Measurements from ENCODE around the gene CHST11.

DNA sequence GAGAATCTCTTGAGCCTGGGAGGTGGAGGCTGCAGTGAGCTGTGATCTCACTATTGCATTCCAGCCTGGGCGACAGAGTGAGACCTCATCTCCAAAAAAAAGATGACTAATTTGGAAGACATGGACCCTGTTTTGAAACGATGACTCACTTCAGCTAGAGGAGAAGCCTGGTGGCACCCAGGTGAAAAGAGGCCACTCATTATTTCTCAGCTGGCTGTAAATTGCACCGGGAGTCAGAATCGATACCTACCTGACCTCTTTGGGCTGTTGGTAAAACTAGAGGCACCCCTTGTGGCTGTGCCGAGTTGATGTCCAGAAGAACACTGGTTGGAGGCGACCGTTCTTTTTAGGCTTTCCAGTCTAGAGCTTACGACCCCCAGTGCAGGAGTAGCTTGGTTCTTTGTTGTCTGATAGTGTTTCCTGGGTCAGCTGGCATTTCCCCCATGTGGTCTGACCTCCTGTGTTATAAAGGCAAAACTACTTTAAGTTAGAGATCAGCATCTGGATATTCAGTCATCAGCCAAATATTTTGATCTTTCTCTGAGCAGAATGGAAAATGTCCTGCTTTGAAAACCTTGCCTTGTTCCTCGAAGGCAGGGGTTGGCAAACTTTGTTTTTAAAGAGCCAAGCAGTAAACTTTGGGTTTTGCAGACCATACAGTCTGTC, 93.2 kb downstream of the CHST11 start:
- TF ChIP-seq POLR2AphosphoS5 (IDR thresholded peaks at IDR 0.05) (no peak), POLR2A (IDR thresholded peaks at IDR 0.05) (no peak)

Data from spleen (tissue), 3 donors.